Endothelial cell of umbilical vein (primary cell): Measurements from ENCODE around the gene GGA1.

Experiments used
- EZH2 ChIP-seq: IDR thresholded peaks from 2 replicates; pipeline ENCODE4 v1.6.1; 2012; ENCODE audit warnings: borderline replicate concordance, low read depth, mild to moderate bottlenecking, moderate library complexity, low read length, inconsistent platforms; ENCODE audit not compliant: severe bottlenecking
- POLR2A ChIP-seq: IDR thresholded peaks from 2 replicates; pipeline ENCODE4 v1.6.1; 2012; ENCODE audit warnings: low read depth, mild to moderate bottlenecking, control low read depth, low read length
- POLR2AphosphoS5 ChIP-seq: IDR thresholded peaks from 2 replicates; pipeline ENCODE4 v1.6.1; 2012; ENCODE audit warnings: low read depth, mild to moderate bottlenecking, control low read depth, low read length, moderate library complexity; ENCODE audit not compliant: insufficient read depth
- TF ChIP-seq, protein P1 (sequence below), 2 donors: IDR thresholded peaks; 1 replicate in 1 of 2; 2 replicates in 1 of 2; pipeline ENCODE4 v1.5.1; 2011; ENCODE audit warnings: low read length in 2 of 2, mild to moderate bottlenecking in 2 of 2, moderate library complexity in 2 of 2, control low read depth in 1 of 2, inconsistent platforms in 1 of 2, low read depth in 1 of 2; ENCODE audit not compliant: insufficient read depth in 1 of 2; ENCODE audit errors: extremely low read depth in 1 of 2
- TF ChIP-seq, protein P2 (sequence below): IDR thresholded peaks from 2 replicates; pipeline ENCODE4 v1.6.1; 2011; ENCODE audit not compliant: insufficient read depth, insufficient read length

GRCh38 chr22:37663521-37664140 is 55.0 kb downstream of the GGA1 start:
- TF ChIP-seq, protein P1, sequence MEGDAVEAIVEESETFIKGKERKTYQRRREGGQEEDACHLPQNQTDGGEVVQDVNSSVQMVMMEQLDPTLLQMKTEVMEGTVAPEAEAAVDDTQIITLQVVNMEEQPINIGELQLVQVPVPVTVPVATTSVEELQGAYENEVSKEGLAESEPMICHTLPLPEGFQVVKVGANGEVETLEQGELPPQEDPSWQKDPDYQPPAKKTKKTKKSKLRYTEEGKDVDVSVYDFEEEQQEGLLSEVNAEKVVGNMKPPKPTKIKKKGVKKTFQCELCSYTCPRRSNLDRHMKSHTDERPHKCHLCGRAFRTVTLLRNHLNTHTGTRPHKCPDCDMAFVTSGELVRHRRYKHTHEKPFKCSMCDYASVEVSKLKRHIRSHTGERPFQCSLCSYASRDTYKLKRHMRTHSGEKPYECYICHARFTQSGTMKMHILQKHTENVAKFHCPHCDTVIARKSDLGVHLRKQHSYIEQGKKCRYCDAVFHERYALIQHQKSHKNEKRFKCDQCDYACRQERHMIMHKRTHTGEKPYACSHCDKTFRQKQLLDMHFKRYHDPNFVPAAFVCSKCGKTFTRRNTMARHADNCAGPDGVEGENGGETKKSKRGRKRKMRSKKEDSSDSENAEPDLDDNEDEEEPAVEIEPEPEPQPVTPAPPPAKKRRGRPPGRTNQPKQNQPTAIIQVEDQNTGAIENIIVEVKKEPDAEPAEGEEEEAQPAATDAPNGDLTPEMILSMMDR (IDR thresholded peaks at IDR 0.05; ENCODE audit: extremely low read depth in 1 of 2, insufficient read depth in 1 of 2, low read depth in 1 of 2, low read length in 2 of 2): no peak
- TF ChIP-seq POLR2A: no peak
- TF ChIP-seq POLR2AphosphoS5: no peak
- TF ChIP-seq EZH2: no peak
- TF ChIP-seq, protein P2, sequence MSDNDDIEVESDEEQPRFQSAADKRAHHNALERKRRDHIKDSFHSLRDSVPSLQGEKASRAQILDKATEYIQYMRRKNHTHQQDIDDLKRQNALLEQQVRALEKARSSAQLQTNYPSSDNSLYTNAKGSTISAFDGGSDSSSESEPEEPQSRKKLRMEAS: no peak
